GM12878 (cell line): ENCODE data around the gene CNTNAP2.

ENCODE experiments used
- BCLAF1 ChIP-seq: fragments of 450-650 bp; IDR thresholded peaks from 2 replicates; pipeline ENCODE4 v1.6.1; 2017; ENCODE audit warnings: antibody characterized with exemption, mild to moderate bottlenecking, moderate library complexity
- BRCA1 ChIP-seq: IDR thresholded peaks from 2 replicates; pipeline ENCODE4 v1.6.1; 2011; ENCODE audit warnings: low read depth, low read length, improper control_type of control experiment
- CEBPB ChIP-seq, 2 experiments: fragments of 150-350 bp in 1 of 2; IDR thresholded peaks; 2 replicates each; pipeline ENCODE4 v1.6.1; 2012 to 2014; ENCODE audit warnings: low read depth in 2 of 2, low read length in 2 of 2, borderline replicate concordance in 1 of 2, inconsistent platforms in 1 of 2
- EZH2 ChIP-seq: IDR thresholded peaks from 2 replicates; pipeline ENCODE4 v1.6.1; 2012; ENCODE audit warnings: low read depth, mild to moderate bottlenecking, control low read depth, inconsistent platforms, low read length, borderline replicate concordance; ENCODE audit not compliant: control insufficient read depth
- JUNB ChIP-seq: IDR thresholded peaks from 2 replicates; pipeline ENCODE4 v1.6.1; 2016; ENCODE audit warnings: antibody characterized with exemption, mild to moderate bottlenecking
- MEF2A ChIP-seq: IDR thresholded peaks from 2 replicates; pipeline ENCODE4 v1.6.1; 2011; ENCODE audit warnings: low read depth, mild to moderate bottlenecking, low read length, moderate library complexity; ENCODE audit not compliant: insufficient read depth
- NFYB ChIP-seq: IDR thresholded peaks from 2 replicates; pipeline ENCODE4 v1.6.1; 2011; ENCODE audit warnings: low read depth, mild to moderate bottlenecking, low read length, improper control_type of control experiment, moderate library complexity; ENCODE audit not compliant: insufficient read depth
- POLR2A ChIP-seq: IDR thresholded peaks from 2 replicates; pipeline ENCODE4 v1.6.1; 2011; ENCODE audit warnings: low read depth, mild to moderate bottlenecking, low read length
- SUZ12 ChIP-seq: fragments of 200-600 bp; sonication (generic); IDR thresholded peaks from one replicate; pipeline ENCODE4 v1.6.1; 2018; ENCODE audit warnings: antibody characterized with exemption, mild to moderate bottlenecking; ENCODE audit not compliant: unreplicated experiment
- TAF1 ChIP-seq: IDR thresholded peaks from 2 replicates; pipeline ENCODE4 v1.6.1; 2011; ENCODE audit warnings: mild to moderate bottlenecking, low read depth, low read length, borderline replicate concordance
- YY1 ChIP-seq: IDR thresholded peaks from 2 replicates; pipeline ENCODE4 v1.6.1; 2011; ENCODE audit warnings: low read depth, mild to moderate bottlenecking, low read length
- TF ChIP-seq, protein P1 (sequence below), 3 experiments: IDR thresholded peaks in 2 of 3; conservative IDR thresholded peaks in 1 of 3; 2 replicates each; pipeline ENCODE4 v1.5.1; 2011; ENCODE audit warnings: low read depth in 3 of 3, low read length in 3 of 3, mild to moderate bottlenecking in 3 of 3, control low read depth in 2 of 3, moderate library complexity in 2 of 3, inconsistent platforms in 1 of 3, mixed read lengths in 1 of 3; ENCODE audit not compliant: control insufficient read depth in 2 of 3, insufficient read depth in 1 of 3; ENCODE audit errors: extremely low read depth in 1 of 3

DNA sequence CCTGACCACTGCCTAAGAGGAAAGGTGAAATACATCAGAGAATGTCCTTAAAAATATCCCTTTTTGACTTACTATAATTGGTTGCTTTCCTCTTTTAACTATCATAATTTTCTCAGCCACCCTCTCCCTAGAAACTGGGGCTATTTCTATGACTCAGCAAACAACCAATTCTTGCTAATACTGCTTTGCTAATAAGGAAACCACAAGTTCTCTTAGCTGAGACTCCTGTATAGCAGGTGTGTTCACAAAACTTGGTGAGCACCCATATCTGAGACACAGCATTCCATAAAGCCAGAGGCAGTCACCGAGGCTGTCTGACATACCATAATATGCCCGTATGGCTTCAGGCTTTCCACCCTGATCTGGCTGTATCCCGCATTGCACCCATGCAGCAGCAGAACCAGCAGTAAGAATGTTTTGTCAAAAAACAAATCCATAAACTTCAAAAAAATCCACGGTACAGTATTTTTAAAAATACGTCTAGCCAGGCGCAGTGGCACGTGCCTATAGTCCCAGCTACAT, 2282.3 kb downstream of the CNTNAP2 start:
- TF ChIP-seq, protein P1, sequence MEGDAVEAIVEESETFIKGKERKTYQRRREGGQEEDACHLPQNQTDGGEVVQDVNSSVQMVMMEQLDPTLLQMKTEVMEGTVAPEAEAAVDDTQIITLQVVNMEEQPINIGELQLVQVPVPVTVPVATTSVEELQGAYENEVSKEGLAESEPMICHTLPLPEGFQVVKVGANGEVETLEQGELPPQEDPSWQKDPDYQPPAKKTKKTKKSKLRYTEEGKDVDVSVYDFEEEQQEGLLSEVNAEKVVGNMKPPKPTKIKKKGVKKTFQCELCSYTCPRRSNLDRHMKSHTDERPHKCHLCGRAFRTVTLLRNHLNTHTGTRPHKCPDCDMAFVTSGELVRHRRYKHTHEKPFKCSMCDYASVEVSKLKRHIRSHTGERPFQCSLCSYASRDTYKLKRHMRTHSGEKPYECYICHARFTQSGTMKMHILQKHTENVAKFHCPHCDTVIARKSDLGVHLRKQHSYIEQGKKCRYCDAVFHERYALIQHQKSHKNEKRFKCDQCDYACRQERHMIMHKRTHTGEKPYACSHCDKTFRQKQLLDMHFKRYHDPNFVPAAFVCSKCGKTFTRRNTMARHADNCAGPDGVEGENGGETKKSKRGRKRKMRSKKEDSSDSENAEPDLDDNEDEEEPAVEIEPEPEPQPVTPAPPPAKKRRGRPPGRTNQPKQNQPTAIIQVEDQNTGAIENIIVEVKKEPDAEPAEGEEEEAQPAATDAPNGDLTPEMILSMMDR (IDR thresholded peaks at IDR 0.05 in 2 of 3, conservative IDR thresholded peaks at IDR 0.05 in 1 of 3; ENCODE audit: control insufficient read depth in 2 of 3, extremely low read depth in 1 of 3, insufficient read depth in 1 of 3, low read depth in 3 of 3, low read length in 3 of 3), result no peak
- TF ChIP-seq CEBPB (IDR thresholded peaks at IDR 0.05; ENCODE audit: borderline replicate concordance in 1 of 2, low read depth in 2 of 2, low read length in 2 of 2), result no peak
- no peak for TF ChIP-seq YY1
- no peak for TF ChIP-seq BRCA1
- no peak for TF ChIP-seq MEF2A
- no peak for TF ChIP-seq TAF1
- TF ChIP-seq SUZ12, result no peak
- TF ChIP-seq EZH2, result no peak
- no peak for TF ChIP-seq JUNB
- no peak for TF ChIP-seq BCLAF1
- no peak for TF ChIP-seq POLR2A
- no peak for TF ChIP-seq NFYB
